Hematopoietic multipotent progenitor cell treated with erythropoietin and hydrocortisone succinate and interleukin-3 and kit ligand, for 8 days (in vitro differentiated cells): ENCODE data around the gene PRKAG2.
"Not testable (repeated sequence)": the region's sequence is repeated elsewhere in the genome, so short reads cannot be mapped to it uniquely, and the experiment has no call there.

Source experiments
- DNase-seq: peaks from one replicate; pipeline ENCODE4 v3.0.0-alpha.2; 2015

Gene PRKAG2

GRCh38 chr7:151832656-151833055 lies 44.3 kb downstream of the PRKAG2 start:
- no peak for DNase-seq

- DNase-seq = no peak
Measured at GRCh38 chr7:151832138-151832537, 44.8 kb downstream of the PRKAG2 start.

GRCh38 chr7:151831606-151832005 lies 45.3 kb downstream of the PRKAG2 start:
- DNase-seq = no peak

GRCh38 chr7:151830121-151830830 lies 46.6 kb downstream of the PRKAG2 start:
- no peak for DNase-seq

GRCh38 chr7:151829707-151830106 lies 47.2 kb downstream of the PRKAG2 start:
- no peak for DNase-seq

- DNase-seq = no peak
Measured at GRCh38 chr7:151827620-151828019, 49.3 kb downstream of the PRKAG2 start.

GRCh38 chr7:151826316-151826715 lies 50.6 kb downstream of the PRKAG2 start:
- not testable (repeated sequence) for DNase-seq

- no peak for DNase-seq
Measured at GRCh38 chr7:151825721-151826120, 51.2 kb downstream of the PRKAG2 start.

GRCh38 chr7:151824373-151824933 lies 52.5 kb downstream of the PRKAG2 start:
- no peak for DNase-seq

GRCh38 chr7:151823566-151824372 lies 53.1 kb downstream of the PRKAG2 start:
- no peak for DNase-seq

- DNase-seq = no peak
Measured at GRCh38 chr7:151822541-151823181, 54.3 kb downstream of the PRKAG2 start.

- no peak for DNase-seq
Measured at GRCh38 chr7:151821806-151822540, 54.9 kb downstream of the PRKAG2 start.

- DNase-seq = no peak
Measured at GRCh38 chr7:151821226-151821625, 55.7 kb downstream of the PRKAG2 start.

- no peak for DNase-seq
Measured at GRCh38 chr7:151820491-151821105, 56.3 kb downstream of the PRKAG2 start.

- DNase-seq = no peak
Measured at GRCh38 chr7:151819866-151820265, 57.0 kb downstream of the PRKAG2 start.

- DNase-seq = no peak
Measured at GRCh38 chr7:151818674-151819519, 58.0 kb downstream of the PRKAG2 start.

- DNase-seq = no peak
Measured at GRCh38 chr7:151817981-151818673, 58.8 kb downstream of the PRKAG2 start.

GRCh38 chr7:151817315-151817690 lies 59.6 kb downstream of the PRKAG2 start:
- DNase-seq = no peak

- no peak for DNase-seq
Measured at GRCh38 chr7:151816562-151817314, 60.2 kb downstream of the PRKAG2 start.

- DNase-seq = no peak
Measured at GRCh38 chr7:151815419-151815818, 61.5 kb downstream of the PRKAG2 start.
